ENCODE measurements around the gene ST6GALNAC2.
A peak's percentile ranks its signal among the peaks of the same experiment; 100 is the strongest.

DNA sequence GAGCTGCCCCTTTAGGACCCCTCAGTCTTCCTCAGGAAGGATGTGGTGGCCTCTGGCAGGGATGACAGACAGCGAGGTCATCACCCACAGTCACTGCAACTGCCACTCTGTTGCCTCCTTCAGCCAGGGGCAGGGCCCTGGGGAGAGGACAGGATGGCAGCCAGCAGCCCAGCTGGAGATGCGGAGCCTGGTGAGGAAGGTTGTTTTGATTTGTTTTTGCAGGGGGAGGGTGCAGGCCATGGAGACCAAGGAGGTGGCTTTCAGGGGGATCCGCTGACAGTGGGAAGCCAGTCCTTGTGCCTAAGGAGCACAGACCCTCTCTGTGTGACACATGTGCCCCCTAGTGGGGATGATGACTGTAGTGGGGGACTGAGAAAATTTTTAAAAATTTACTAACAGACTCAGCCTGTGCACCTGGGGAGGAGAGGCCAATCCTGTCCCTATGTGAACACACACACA is 38.4 kb downstream of the ST6GALNAC2 start:
- TF ChIP-seq, protein P1, sequence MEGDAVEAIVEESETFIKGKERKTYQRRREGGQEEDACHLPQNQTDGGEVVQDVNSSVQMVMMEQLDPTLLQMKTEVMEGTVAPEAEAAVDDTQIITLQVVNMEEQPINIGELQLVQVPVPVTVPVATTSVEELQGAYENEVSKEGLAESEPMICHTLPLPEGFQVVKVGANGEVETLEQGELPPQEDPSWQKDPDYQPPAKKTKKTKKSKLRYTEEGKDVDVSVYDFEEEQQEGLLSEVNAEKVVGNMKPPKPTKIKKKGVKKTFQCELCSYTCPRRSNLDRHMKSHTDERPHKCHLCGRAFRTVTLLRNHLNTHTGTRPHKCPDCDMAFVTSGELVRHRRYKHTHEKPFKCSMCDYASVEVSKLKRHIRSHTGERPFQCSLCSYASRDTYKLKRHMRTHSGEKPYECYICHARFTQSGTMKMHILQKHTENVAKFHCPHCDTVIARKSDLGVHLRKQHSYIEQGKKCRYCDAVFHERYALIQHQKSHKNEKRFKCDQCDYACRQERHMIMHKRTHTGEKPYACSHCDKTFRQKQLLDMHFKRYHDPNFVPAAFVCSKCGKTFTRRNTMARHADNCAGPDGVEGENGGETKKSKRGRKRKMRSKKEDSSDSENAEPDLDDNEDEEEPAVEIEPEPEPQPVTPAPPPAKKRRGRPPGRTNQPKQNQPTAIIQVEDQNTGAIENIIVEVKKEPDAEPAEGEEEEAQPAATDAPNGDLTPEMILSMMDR (IDR thresholded peaks at IDR 0.05; ENCODE audit: low read depth, low read length, poor library complexity, severe bottlenecking): peak; percentile 82
- no peak for TF ChIP-seq EZH2phosphoT487 (IDR thresholded peaks at IDR 0.05; ENCODE audit: borderline replicate concordance, low read length)
